ENCODE results near the gene NPR3.
"Not testable (repeated sequence)": the region's sequence is repeated elsewhere in the genome, so short reads cannot be mapped to it uniquely, and the experiment has no call there.

Gene NPR3

GRCh38 chr5:32769711-32770110 is 58.6 kb downstream of the NPR3 start:
- DNase-seq: no peak

- no peak for DNase-seq
These were observed 59.3 kb downstream of the NPR3 start for GRCh38 chr5:32770444-32770843.

- DNase-seq: no peak
These were observed 59.9 kb downstream of the NPR3 start for GRCh38 chr5:32771037-32771436.

GRCh38 chr5:32773944-32774343 is 62.8 kb downstream of the NPR3 start:
- no peak for DNase-seq

- DNase-seq: no peak
These were observed 65.1 kb downstream of the NPR3 start for GRCh38 chr5:32776200-32776599.

- no peak for DNase-seq
These were observed 66.1 kb downstream of the NPR3 start for GRCh38 chr5:32777222-32777621.

- DNase-seq: no peak
These were observed 66.6 kb downstream of the NPR3 start for GRCh38 chr5:32777733-32778132.

- no peak for DNase-seq
These were observed 67.3 kb downstream of the NPR3 start for GRCh38 chr5:32778403-32778802.

- DNase-seq: no peak
These were observed 68.8 kb downstream of the NPR3 start for GRCh38 chr5:32779754-32780415.

GRCh38 chr5:32780508-32780919 is 69.4 kb downstream of the NPR3 start:
- DNase-seq: no peak

- DNase-seq: no peak
These were observed 72.5 kb downstream of the NPR3 start for GRCh38 chr5:32783661-32784060.

GRCh38 chr5:32785611-32786254 is 74.6 kb downstream of the NPR3 start:
- no peak for DNase-seq

- DNase-seq: no peak
These were observed 75.2 kb downstream of the NPR3 start for GRCh38 chr5:32786311-32786710.

GRCh38 chr5:32790411-32790951 is 79.4 kb downstream of the NPR3 start:
- DNase-seq: no peak

GRCh38 chr5:32791536-32792243 is 80.6 kb downstream of the NPR3 start:
- DNase-seq: no peak

- DNase-seq: no peak
These were observed 83.0 kb downstream of the NPR3 start for GRCh38 chr5:32794086-32794485.

- no peak for DNase-seq
These were observed 91.6 kb downstream of the NPR3 start for GRCh38 chr5:32802764-32803163.

- DNase-seq: no peak
These were observed 92.5 kb downstream of the NPR3 start for GRCh38 chr5:32803656-32804055.

GRCh38 chr5:32805462-32805861 is 94.3 kb downstream of the NPR3 start:
- DNase-seq: not testable (repeated sequence)

- DNase-seq: no peak
These were observed 95.0 kb downstream of the NPR3 start for GRCh38 chr5:32805971-32806638.

GRCh38 chr5:32808783-32809182 is 97.7 kb downstream of the NPR3 start:
- DNase-seq: no peak

- no peak for DNase-seq
These were observed 99.7 kb downstream of the NPR3 start for GRCh38 chr5:32810804-32811203.

GRCh38 chr5:32812399-32812798 is 101.3 kb downstream of the NPR3 start:
- DNase-seq: no peak

Measured in stimulated activated CD8-positive, alpha-beta memory T cell treated with anti-CD3 and anti-CD28 coated beads, Interleukin-4, amount 100 ng/mL, for 48 hours (primary cell).